Panc1 (cell line): ENCODE measurements around the gene SRSF1. TPM values are rescaled to one million over a fixed set of nuclear protein-coding genes. Genes with fewer than 3 reads are reported as not detected.

ENCODE experiments used
- ATAC-seq: fragments of 200-7000 bp; cut with Tn5 transposase; 2 replicates; pipeline ENCODE4 v1.9.1; 2020; ENCODE audit warnings: mild to moderate bottlenecking, moderate library complexity
- BruUV-seq: library from RNA; stranded (reverse); fragments of 400-500 nt; replicated peaks from 2 replicates; lab custom pipeline; 2021; lab: Mats Ljungman, UMichigan
- CTCF ChIA-PET: fragments of 300-600 bp; sonication (Branson Sonifier 250); formaldehyde crosslinking; loops from one replicate; lab custom pipeline; 2022; ENCODE audit warnings: antibody characterized with exemption; lab: Charles Lee
- POLR2A ChIA-PET: fragments of 300-600 bp; sonication (Branson Sonifier 250); formaldehyde crosslinking; loops from one replicate; lab custom pipeline; 2022; ENCODE audit warnings: antibody characterized with exemption; lab: Charles Lee
- DNase-seq: peaks from one replicate; pipeline ENCODE4 v3.0.0-alpha.2; 2010; ENCODE audit warnings: low read depth, low spot score
- H3K27ac ChIP-seq: 2 replicates; pipeline ENCODE4 v1.5.1; 2011; ENCODE audit warnings: mild to moderate bottlenecking, low read length, inconsistent platforms
- H3K27me3 ChIP-seq: fragments of 200-500 bp; sonication (Bioruptor generic); 2 replicates; pipeline ENCODE4 v1.6.0; 2014; ENCODE audit warnings: low read length, inconsistent platforms; ENCODE audit not compliant: control insufficient read depth, insufficient read depth
- H3K36me3 ChIP-seq: fragments of 200-500 bp; sonication (Bioruptor generic); 2 replicates; pipeline ENCODE4 v1.5.1; 2014; ENCODE audit warnings: inconsistent platforms, mild to moderate bottlenecking, low read length, moderate library complexity; ENCODE audit not compliant: control insufficient read depth, insufficient read depth
- H3K4me1 ChIP-seq: 2 replicates; pipeline ENCODE4 v1.5.1; 2011; ENCODE audit warnings: inconsistent platforms, mild to moderate bottlenecking, low read length, moderate library complexity; ENCODE audit not compliant: control insufficient read depth, insufficient read depth
- H3K4me3 ChIP-seq, 2 experiments: 2 replicates each; pipeline ENCODE4 v1.5.1; 2011 to 2012; ENCODE audit warnings: low read depth in 2 of 2, low read length in 2 of 2, mild to moderate bottlenecking in 2 of 2, inconsistent platforms in 1 of 2, moderate library complexity in 1 of 2
- H3K9me3 ChIP-seq: fragments of 200-500 bp; sonication (Bioruptor generic); 2 replicates; pipeline ENCODE4 v1.5.1; 2014; ENCODE audit warnings: low read depth, mild to moderate bottlenecking, inconsistent platforms, low read length, moderate library complexity; ENCODE audit not compliant: control insufficient read depth, insufficient read depth
- CTCF ChIP-seq: fragments of 450-650 bp; IDR thresholded peaks from 2 replicates; pipeline ENCODE4 v1.5.1; 2017; ENCODE audit warnings: mild to moderate bottlenecking
- POLR2AphosphoS5 ChIP-seq: IDR thresholded peaks from 2 replicates; pipeline ENCODE4 v1.6.1; 2012; ENCODE audit warnings: mild to moderate bottlenecking, low read depth, low read length, moderate library complexity
- REST ChIP-seq, 2 experiments: IDR thresholded peaks; 2 replicates each; pipeline ENCODE4 v1.6.1; 2011 to 2012; ENCODE audit warnings: low read depth in 2 of 2, control low read depth in 1 of 2, low read length in 1 of 2, mild to moderate bottlenecking in 1 of 2, moderate library complexity in 1 of 2; ENCODE audit not compliant: insufficient read depth in 1 of 2
- SIN3A ChIP-seq: IDR thresholded peaks from 2 replicates; pipeline ENCODE4 v1.6.1; 2012; ENCODE audit warnings: low read depth, mild to moderate bottlenecking, low read length, moderate library complexity, borderline replicate concordance; ENCODE audit not compliant: insufficient read depth
- TCF7L2 ChIP-seq: IDR thresholded peaks from 2 replicates; pipeline ENCODE4 v1.6.1; 2011; ENCODE audit warnings: mild to moderate bottlenecking, low read depth, low read length, inconsistent platforms
- in situ Hi-C: cut with HindIII; loops from 2 replicates; pipeline ENCODE4 v1.10.0; 2016; ENCODE audit warnings: low sequenced_read_pairs, low pct_unique_long_range_greater_than_20kb
- intact Hi-C: fragments of 100-400 bp; cut with micrococcal nuclease; formaldehyde crosslinking; loops from one replicate; pipeline ENCODE4 v1.10.0; 2022; ENCODE audit not compliant: unreplicated experiment
- total RNA-seq: library from RNA; stranded (reverse); gene quantifications from one replicate; pipeline ENCODE4 v1.2.1, GENCODE V29; 2021; ENCODE audit not compliant: unreplicated experiment

The SRSF1 gene
- total RNA-seq, 1 experiment from 2014 or later: 362 TPM

- no peak for TF ChIP-seq POLR2AphosphoS5
- TF ChIP-seq REST (IDR thresholded peaks at IDR 0.05; ENCODE audit: insufficient read depth in 1 of 2, low read depth in 2 of 2, low read length in 1 of 2): no peak
- no peak for TF ChIP-seq TCF7L2
- TF ChIP-seq SIN3A: no peak
- TF ChIP-seq CTCF: no peak
- intact Hi-C loops: no loop called here
- Histone ChIP-seq H3K27ac (no peak overlapping the region), H3K4me3 (no peak overlapping the region), H3K4me1 (0 out of 2 replicates have a peak, but pooled peaks cover 3% of the 10 kb centered on the region), H3K27me3 (no peaks in the 10 kb centered on the region), H3K9me3 (no peaks in the 10 kb centered on the region), H3K36me3 (peaks cover 11% of the 10 kb centered on the region)
- DNase-seq: no peak
- in situ Hi-C loops: no loop called here
- CTCF ChIA-PET: interaction anchor here (0.6 kb wide), 1 partner anchor 11 kb away, joined by 6 read pairs; no protein-coding TSS in a partner anchor
- POLR2A ChIA-PET: interaction anchor here (0.7 kb wide), 2 partner anchors 79 to 461 kb away, joined by 3 to 7 read pairs; no protein-coding TSS in a partner anchor
- BruUV-seq: no TSS peak
- no peak for ATAC-seq
Measured at GRCh38 chr17:58010067-58010799, 3.2 kb upstream of the SRSF1 start.

GRCh38 chr17:58007781-58008706, 998 bp upstream of the SRSF1 start:
- DNase-seq (no peak), ATAC-seq (peak; percentile 62)
- H3K9me3 ChIP-seq: no peaks in the 10 kb centered on the region
- peak overlapping the region; percentile 83 to 94 for H3K4me3 ChIP-seq
- H3K27me3 ChIP-seq: no peaks in the 10 kb centered on the region
- peak overlapping the region; percentile 100 for H3K27ac ChIP-seq
- peaks cover 33% of the 10 kb centered on the region for H3K36me3 ChIP-seq
- TF ChIP-seq TCF7L2 (no peak), SIN3A (0 out of 2 replicates have a peak, but pooled peaks have one; percentile 64), POLR2AphosphoS5 (peak; percentile 82)
- peaks cover 24% of the 10 kb centered on the region for H3K4me1 ChIP-seq
- in situ Hi-C loops (no loop called here), intact Hi-C loops (loop anchor here (5.0 kb wide), 2 partner anchors 74 to 104 kb away; partner anchors contain the start of gene DYNLL2)
- BruUV-seq: TSS peak; percentile 88
- POLR2A ChIA-PET: interaction anchor here (0.5 to 1.2 kb wide), 13 partner anchors 9 to 148 kb away, joined by 3 to 11 read pairs (median 3); partner anchors contain the start of gene DYNLL2
- CTCF ChIA-PET: interaction anchor here (0.6 to 1.0 kb wide), 2 partner anchors 104 to 148 kb away, joined by 3 to 7 read pairs; no protein-coding TSS in a partner anchor
